Nephron (organoid): ENCODE data around the gene DGCR8.
"Not testable (repeated sequence)": the region's sequence is repeated elsewhere in the genome, so short reads cannot be mapped to it uniquely, and the experiment has no call there.

Source experiments
- H3K27ac Mint-ChIP-seq, 3 experiments: 2 replicates each; pipeline ENCODE4 v1.8.0; 2020; ENCODE audit warnings: mixed read lengths in 3 of 3, mild to moderate bottlenecking in 2 of 3, moderate library complexity in 1 of 3
- H3K27me3 Mint-ChIP-seq: 2 replicates; pipeline ENCODE4 v1.8.0; 2021; ENCODE audit warnings: low read depth, mild to moderate bottlenecking, moderate library complexity, mixed read lengths
- H3K36me3 Mint-ChIP-seq: 2 replicates; pipeline ENCODE4 v1.8.0; 2020; ENCODE audit warnings: low read depth, mixed read lengths
- H3K4me1 Mint-ChIP-seq: 2 replicates; pipeline ENCODE4 v1.8.0; 2020; ENCODE audit warnings: mixed read lengths
- H3K4me3 Mint-ChIP-seq, 3 experiments: 2 replicates each; pipeline ENCODE4 v1.8.0; 2020; ENCODE audit warnings: mild to moderate bottlenecking in 3 of 3, mixed read lengths in 3 of 3, moderate library complexity in 2 of 3
- H3K9me3 Mint-ChIP-seq: 2 replicates; pipeline ENCODE4 v1.8.0; 2020; ENCODE audit warnings: mixed read lengths
- CTCF ChIP-seq, 3 experiments: fragments of 200-600 bp; sonication (generic); IDR thresholded peaks; one replicate each; pipeline ENCODE4 v1.5.0; 2021; ENCODE audit warnings: antibody characterized with exemption in 3 of 3; ENCODE audit not compliant: unreplicated experiment in 3 of 3

The DGCR8 gene

GRCh38 chr22:20159076-20159475 lies 79.0 kb downstream of the DGCR8 start:
- no peak for TF ChIP-seq CTCF (IDR thresholded peaks at IDR 0.05; ENCODE audit: unreplicated experiment in 3 of 3)
- Mint-ChIP-seq H3K27me3 (peaks cover 4% of the 10 kb centered on the region), H3K4me3 (no peak overlapping the region), H3K4me1 (no peaks in the 10 kb centered on the region), H3K36me3 (peaks cover under 1% of the 10 kb centered on the region), H3K9me3 (no peaks in the 10 kb centered on the region), H3K27ac (no peak overlapping the region)

- H3K27ac Mint-ChIP-seq, H3K4me1 Mint-ChIP-seq, H3K36me3 Mint-ChIP-seq, H3K4me3 Mint-ChIP-seq, H3K9me3 Mint-ChIP-seq, H3K27me3 Mint-ChIP-seq: not testable (repeated sequence)
Observed at GRCh38 chr22:20159531-20159930, 79.5 kb downstream of the DGCR8 start.

- Mint-ChIP-seq H3K27ac (no peak overlapping the region), H3K9me3 (peaks cover 3% of the 10 kb centered on the region), H3K4me3 (no peak overlapping the region), H3K4me1 (no peaks in the 10 kb centered on the region), H3K27me3 (peaks cover 7% of the 10 kb centered on the region), H3K36me3 (peaks cover 4% of the 10 kb centered on the region)
- TF ChIP-seq CTCF (IDR thresholded peaks at IDR 0.05; ENCODE audit: unreplicated experiment in 3 of 3), result no peak
Observed at GRCh38 chr22:20160041-20160440, 80.0 kb downstream of the DGCR8 start.
